Ascending aorta (tissue), 2 donors: ENCODE data around the gene COL15A1. TPM values are rescaled to one million over a fixed set of nuclear protein-coding genes. Genes with fewer than 3 reads are reported as not detected.

Experiments used
- DNase-seq, 2 donors: peaks; one replicate each; pipeline ENCODE4 v3.0.0-alpha.2; 2019; ENCODE audit warnings: low spot score in 2 of 2
- H3K27ac ChIP-seq, 2 donors: fragments of 200-600 bp; sonication (generic); one replicate each; pipeline ENCODE4 v1.5.1; 2016 to 2017; ENCODE audit warnings: mild to moderate bottlenecking in 1 of 2
- H3K27me3 ChIP-seq: fragments of 200-600 bp; sonication (generic); one replicate; pipeline ENCODE4 v1.5.1; 2017
- H3K36me3 ChIP-seq, 2 donors: fragments of 200-600 bp; sonication (generic); one replicate each; pipeline ENCODE4 v1.5.1; 2016
- H3K4me1 ChIP-seq, 2 donors: fragments of 200-600 bp; sonication (generic); one replicate each; pipeline ENCODE4 v1.5.1; 2016 to 2017; ENCODE audit warnings: mild to moderate bottlenecking in 1 of 2
- H3K4me3 ChIP-seq, 2 donors: fragments of 200-600 bp; sonication (generic); one replicate each; pipeline ENCODE4 v1.5.1; 2016 to 2017; ENCODE audit warnings: mild to moderate bottlenecking in 1 of 2
- H3K9me3 ChIP-seq, 2 donors: fragments of 200-600 bp; sonication (generic); one replicate each; pipeline ENCODE4 v1.5.1; 2016
- CTCF ChIP-seq, 3 experiments: fragments of 200-600 bp in 2 of 3; fragments of 450-650 bp in 1 of 3; sonication (generic) in 2 of 3; IDR thresholded peaks; one replicate each; pipeline ENCODE4 v1.5.1; 2016 to 2019; ENCODE audit warnings: antibody characterized with exemption in 3 of 3, mild to moderate bottlenecking in 1 of 3, moderate library complexity in 1 of 3
- intact Hi-C: fragments of 100-400 bp; cut with DNase I; formaldehyde crosslinking; loops from one replicate; pipeline ENCODE4 v1.15.1; 2023
- total RNA-seq: library from RNA; depleted of rRNA; stranded (reverse); fragments of >200 nt; gene quantifications from one replicate; pipeline ENCODE4 v1.1.0, GENCODE V29; 2016

The COL15A1 gene
- total RNA-seq, 1 donor from 2014 or later = 58.6 TPM

DNA sequence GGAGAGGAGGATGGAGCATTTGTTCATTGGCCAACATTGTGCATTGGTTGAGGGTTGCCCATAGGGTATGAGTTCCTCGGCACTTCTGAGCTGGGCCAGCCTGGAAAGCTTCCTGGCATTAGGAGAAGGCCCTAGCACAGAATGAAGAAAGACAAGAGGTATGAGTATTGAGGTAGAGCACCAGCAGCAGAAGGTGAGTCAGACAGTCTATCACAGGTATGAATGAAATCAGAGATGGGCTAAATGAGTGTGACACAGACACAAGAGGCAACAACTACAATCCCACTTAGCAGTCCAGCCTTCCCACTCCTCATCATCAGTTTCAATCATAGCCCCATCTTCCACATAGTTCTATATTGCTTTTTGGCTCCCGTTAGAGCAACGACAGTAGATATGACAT is 135.8 kb downstream of the COL15A1 start:
- Histone ChIP-seq H3K4me1 (peaks cover 0 to 3% of the 10 kb centered on the region in 2 donors), H3K4me3 (no peak overlapping the region), H3K27me3 (no peaks in the 10 kb centered on the region), H3K27ac (no peak overlapping the region), H3K9me3 (no peaks in the 10 kb centered on the region), H3K36me3 (no peaks in the 10 kb centered on the region)
- intact Hi-C loops = no loop called here
- no peak for DNase-seq
- no peak for TF ChIP-seq CTCF (IDR thresholded peaks at IDR 0.05)

- DNase-seq = no peak
- Histone ChIP-seq H3K36me3 (no peaks in the 10 kb centered on the region), H3K9me3 (no peaks in the 10 kb centered on the region), H3K4me3 (no peak overlapping the region), H3K27me3 (no peaks in the 10 kb centered on the region), H3K27ac (no peak overlapping the region), H3K4me1 (peaks cover 5 to 11% of the 10 kb centered on the region in 2 donors)
- no peak for TF ChIP-seq CTCF (IDR thresholded peaks at IDR 0.05)
- intact Hi-C loops = no loop called here
Observed at GRCh38 chr9:99083051-99083450, 139.3 kb downstream of the COL15A1 start.

GRCh38 chr9:99085949-99086948 is 142.5 kb downstream of the COL15A1 start:
- no peaks in the 10 kb centered on the region for H3K9me3 ChIP-seq
- no peak for TF ChIP-seq CTCF (IDR thresholded peaks at IDR 0.05)
- peaks cover 5 to 11% of the 10 kb centered on the region in 2 donors for H3K4me1 ChIP-seq
- H3K36me3 ChIP-seq = no peaks in the 10 kb centered on the region
- intact Hi-C loops = loop anchor here (1.0 kb wide), 1 partner anchor 19 kb away; the partner anchor contains the start of gene TGFBR1
- H3K4me3 ChIP-seq = no peak overlapping the region
- H3K27ac ChIP-seq = peak overlapping the region; percentile 57 to 62
- no peaks in the 10 kb centered on the region for H3K27me3 ChIP-seq
- peak in 1 of 2 donors; percentile 76 for DNase-seq

DNA sequence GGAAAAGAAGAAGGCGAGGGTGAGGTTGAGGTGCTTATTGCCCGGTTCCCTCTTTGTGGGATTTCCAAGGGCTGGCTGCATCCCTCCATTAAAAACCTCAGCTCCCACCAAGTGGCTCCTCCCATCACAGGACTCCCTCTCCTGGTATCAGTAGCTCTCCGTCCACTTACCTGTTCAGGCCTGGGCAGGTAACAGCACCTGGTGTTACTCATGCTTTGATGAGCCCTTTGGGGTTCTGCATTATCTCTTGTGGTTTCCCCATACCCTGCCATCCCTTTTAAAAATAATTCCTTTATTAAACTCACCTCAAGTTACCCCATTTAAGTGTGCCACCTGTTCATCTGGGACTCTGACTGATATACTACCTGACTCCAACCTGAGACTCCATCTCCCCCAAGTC is 143.8 kb downstream of the COL15A1 start:
- Histone ChIP-seq H3K9me3 (no peaks in the 10 kb centered on the region), H3K4me1 (peaks cover 5 to 11% of the 10 kb centered on the region in 2 donors), H3K27ac (peak overlapping the region in 1 of 2 donors; percentile 44), H3K36me3 (no peaks in the 10 kb centered on the region), H3K27me3 (no peaks in the 10 kb centered on the region), H3K4me3 (no peak overlapping the region)
- DNase-seq = no peak
- TF ChIP-seq CTCF (IDR thresholded peaks at IDR 0.05) = no peak
- intact Hi-C loops = no loop called here

DNA sequence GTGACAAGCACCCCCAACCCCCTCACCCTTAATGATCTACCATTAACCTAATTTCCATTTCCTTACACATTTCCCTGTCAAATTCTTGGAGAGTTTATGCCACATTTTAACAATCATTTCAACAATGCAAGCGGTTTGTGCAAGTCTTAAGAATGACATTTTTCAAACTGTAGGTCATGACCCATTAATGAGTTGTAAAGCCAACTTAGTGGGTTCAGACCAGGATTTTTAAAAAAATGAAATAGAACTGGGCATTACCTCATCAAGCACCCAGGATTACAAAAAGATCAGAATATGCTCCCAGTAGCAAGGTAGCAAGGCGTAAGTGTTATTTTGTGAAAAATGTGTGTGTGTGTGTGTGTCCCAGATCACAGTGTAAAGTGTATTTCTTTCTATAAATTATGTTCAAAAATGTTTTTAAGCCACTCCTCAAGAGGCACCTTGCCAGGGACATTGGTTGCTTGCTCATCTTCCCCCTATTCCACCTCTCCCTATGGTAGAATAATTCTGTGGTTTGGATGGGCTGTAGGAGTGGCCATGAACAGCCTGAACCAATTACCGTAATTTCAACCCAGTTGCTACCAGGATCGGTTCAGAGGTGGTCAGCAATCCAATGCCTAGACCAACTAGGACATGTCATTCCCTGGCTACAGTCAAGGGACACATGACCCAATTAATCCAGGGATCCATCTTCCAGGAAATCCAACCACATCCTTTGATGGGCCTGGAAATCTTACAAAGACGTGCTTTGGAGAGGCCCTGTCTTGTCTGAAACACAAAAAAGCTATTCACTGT is 146.8 kb downstream of the COL15A1 start:
- DNase-seq = no peak
- H3K9me3 ChIP-seq = no peaks in the 10 kb centered on the region
- no peaks in the 10 kb centered on the region for H3K27me3 ChIP-seq
- H3K36me3 ChIP-seq = no peaks in the 10 kb centered on the region
- intact Hi-C loops = no loop called here
- H3K4me3 ChIP-seq = no peak overlapping the region
- H3K27ac ChIP-seq = no peak overlapping the region
- no peak for TF ChIP-seq CTCF (IDR thresholded peaks at IDR 0.05)
- H3K4me1 ChIP-seq = peaks cover 5 to 11% of the 10 kb centered on the region in 2 donors
